SK-N-SH (cell line): Measurements from ENCODE around the gene C4orf33. TPM values are rescaled to one million over a fixed set of nuclear protein-coding genes. Genes with fewer than 3 reads are reported as not detected.

Experiments
- CTCF ChIA-PET: fragments of 300-600, 350-600 bp; formaldehyde crosslinking; extraction: SDS; loops from one replicate; lab custom pipeline; 2021; lab: Yijun Ruan, JAX
- POLR2A ChIA-PET: fragments of 350-600 bp; sonication (Branson Sonifier 250); formaldehyde crosslinking; extraction: SDS; loops from one replicate; lab custom pipeline; 2020; ENCODE audit warnings: antibody characterized with exemption, inconsistent platforms; lab: Yijun Ruan, JAX
- DNase-seq: peaks from one replicate; pipeline ENCODE4 v3.0.0; 2012
- H2AFZ ChIP-seq: fragments of 200-600 bp; sonication (generic); 2 replicates; pipeline ENCODE4 v1.8.1; 2016; ENCODE audit warnings: antibody characterized with exemption, mild to moderate bottlenecking, low read depth
- H3F3A ChIP-seq: fragments of 200-600 bp; sonication (generic); replicated peaks from 2 replicates; pipeline ENCODE3; 2016; ENCODE audit warnings: antibody characterized with exemption, mild to moderate bottlenecking; ENCODE audit not compliant: insufficient read depth
- H3K27ac ChIP-seq, 2 experiments: fragments of 200-500 bp in 1 of 2; fragments of 200-600 bp in 1 of 2; sonication (Bioruptor generic) in 1 of 2; sonication (generic), shearing (Covaris generic) in 1 of 2; 2 replicates each; pipeline versions ENCODE4 v1.5.1 to v1.6.1; 2014 to 2016; ENCODE audit warnings: low read depth in 2 of 2, inconsistent platforms in 1 of 2, low read length in 1 of 2, mild to moderate bottlenecking in 1 of 2, mixed read lengths in 1 of 2
- H3K27me3 ChIP-seq: fragments of 200-600 bp; sonication (generic), shearing (Covaris generic); 2 replicates; pipeline ENCODE4 v1.6.1; 2016; ENCODE audit warnings: mixed run types; ENCODE audit not compliant: insufficient read depth
- H3K36me3 ChIP-seq, 2 experiments: fragments of 200-500 bp in 1 of 2; fragments of 200-600 bp in 1 of 2; sonication (Bioruptor generic) in 1 of 2; sonication (generic) in 1 of 2; replicated peaks in 1 of 2; 2 replicates each; pipeline versions ENCODE3 to v1.5.1; 2014 to 2016; ENCODE audit warnings: low read length in 1 of 2, mild to moderate bottlenecking in 1 of 2; ENCODE audit not compliant: insufficient read depth in 2 of 2, control insufficient read depth in 1 of 2
- H3K4me1 ChIP-seq, 2 experiments: fragments of 200-500 bp in 1 of 2; fragments of 200-600 bp in 1 of 2; sonication (Bioruptor generic) in 1 of 2; sonication (generic), shearing (Covaris generic) in 1 of 2; 2 replicates each; pipeline versions ENCODE4 v1.5.1 to v1.6.1; 2014 to 2016; ENCODE audit warnings: low read depth in 1 of 2, low read length in 1 of 2, mixed run types in 1 of 2; ENCODE audit not compliant: insufficient read depth in 2 of 2, control insufficient read depth in 1 of 2
- H3K4me2 ChIP-seq: fragments of 200-600 bp; sonication (generic), shearing (Covaris generic); 2 replicates; pipeline ENCODE4 v1.6.1; 2017; ENCODE audit warnings: mixed run types
- H3K4me3 ChIP-seq, 2 experiments: fragments of 200-500 bp in 1 of 2; fragments of 200-600 bp in 1 of 2; sonication (Bioruptor generic) in 1 of 2; sonication (generic), shearing (Covaris generic) in 1 of 2; 2 replicates each; pipeline versions ENCODE4 v1.5.1 to v1.8.1; 2014 to 2016; ENCODE audit warnings: low read depth in 2 of 2, inconsistent platforms in 1 of 2, low read length in 1 of 2, mild to moderate bottlenecking in 1 of 2, mixed read lengths in 1 of 2, moderate library complexity in 1 of 2
- H3K79me2 ChIP-seq: fragments of 200-600 bp; sonication (generic); 2 replicates; pipeline ENCODE4 v1.8.1; 2017; ENCODE audit warnings: mild to moderate bottlenecking; ENCODE audit not compliant: insufficient read depth
- H3K9ac ChIP-seq: fragments of 200-600 bp; sonication (generic); 2 replicates; pipeline ENCODE4 v1.6.1; 2017; ENCODE audit warnings: mixed run types
- H3K9me2 ChIP-seq: fragments of 200-600 bp; sonication (generic); 2 replicates; pipeline ENCODE4 v1.6.1; 2017; ENCODE audit warnings: mixed run types
- H3K9me3 ChIP-seq: fragments of 200-600 bp; sonication (generic); 2 replicates; pipeline ENCODE4 v1.6.1; 2017; ENCODE audit warnings: mixed run types, mild to moderate bottlenecking, moderate library complexity
- H4K20me1 ChIP-seq: fragments of 200-600 bp; sonication (generic); 2 replicates; pipeline ENCODE4 v1.6.1; 2017; ENCODE audit warnings: mild to moderate bottlenecking, mixed run types; ENCODE audit not compliant: insufficient read depth
- EP300 ChIP-seq, 2 experiments: IDR thresholded peaks; 2 replicates each; pipeline versions ENCODE4 v1.4.0 to v1.6.1; 2012; ENCODE audit warnings: borderline replicate concordance in 1 of 2, low read depth in 1 of 2, low read length in 1 of 2
- EZH2phosphoT487 ChIP-seq: fragments of 200-600 bp; sonication (generic); IDR thresholded peaks from 2 replicates; pipeline ENCODE4 v1.6.1; 2017; ENCODE audit warnings: low read depth, mixed run types, mild to moderate bottlenecking, antibody characterized with exemption, moderate library complexity, borderline replicate concordance
- FOSL2 ChIP-seq: IDR thresholded peaks from 2 replicates; pipeline ENCODE4 v1.4.0; 2012; ENCODE audit warnings: low read depth, mild to moderate bottlenecking, moderate library complexity, borderline replicate concordance
- FOXJ3 ChIP-seq: sonication (generic); formaldehyde crosslinking; IDR thresholded peaks from 2 replicates; pipeline ENCODE4 v1.5.1; 2020; ENCODE audit warnings: mild to moderate bottlenecking, missing genetic modification reagents
- FOXM1 ChIP-seq: IDR thresholded peaks from 2 replicates; pipeline ENCODE4 v1.4.0; 2012; ENCODE audit warnings: low read depth, mild to moderate bottlenecking
- GABPA ChIP-seq: IDR thresholded peaks from 2 replicates; pipeline ENCODE4 v1.4.0; 2012; ENCODE audit warnings: low read depth, mild to moderate bottlenecking
- MAX ChIP-seq: IDR thresholded peaks from 2 replicates; pipeline ENCODE4 v1.4.0; 2012; ENCODE audit warnings: low read depth
- MEF2A ChIP-seq: IDR thresholded peaks from 2 replicates; pipeline ENCODE4 v1.4.0; 2012; ENCODE audit warnings: low read depth, borderline replicate concordance
- MXI1 ChIP-seq: IDR thresholded peaks from 2 replicates; pipeline ENCODE4 v1.6.1; 2012; ENCODE audit warnings: mild to moderate bottlenecking, low read depth, low read length, improper control_type of control experiment
- NRF1 ChIP-seq: IDR thresholded peaks from 2 replicates; pipeline ENCODE4 v1.6.1; 2012; ENCODE audit warnings: low read depth, mild to moderate bottlenecking, low read length
- PBX3 ChIP-seq: IDR thresholded peaks from 2 replicates; pipeline ENCODE4; 2012
- RAD21 ChIP-seq: IDR thresholded peaks from 2 replicates; pipeline ENCODE4 v1.6.1; 2012; ENCODE audit warnings: mild to moderate bottlenecking, low read length
- REST ChIP-seq: IDR thresholded peaks from 2 replicates; pipeline ENCODE4 v1.6.1; 2012; ENCODE audit warnings: mild to moderate bottlenecking, low read depth, low read length, moderate library complexity
- TAF1 ChIP-seq: IDR thresholded peaks from 2 replicates; pipeline ENCODE4 v1.6.1; 2012; ENCODE audit warnings: low read depth, mild to moderate bottlenecking, low read length, moderate library complexity, borderline replicate concordance
- USF1 ChIP-seq: IDR thresholded peaks from 2 replicates; pipeline ENCODE4 v1.4.0; 2012; ENCODE audit warnings: low read depth, borderline replicate concordance
- WGBS: methylation state at CpG from one replicate; pipeline ENCODE4 v1.1.6; 2017; ENCODE audit warnings: low lambda C conversion rate; 5-methylcytosine and 5-hydroxymethylcytosine counted together
- polyA plus RNA-seq, 3 experiments: library from polyadenylated mRNA; depleted of rRNA; stranded (reverse); fragments of >200 nt; gene quantifications; 2 replicates each; pipeline ENCODE4 v1.2.3, GENCODE V29; 2012

The C4orf33 gene
- polyA plus RNA-seq, 1 of the 3 experiments (the other 2 are of a cell fraction) = 3.3 TPM

- Histone ChIP-seq H3K36me3 (no peaks in the 10 kb centered on the region), H3K4me3 (no peak overlapping the region), H3K9me3 (no peaks in the 10 kb centered on the region; the same call in 1 of the 2 replicates), H3K4me1 (no peaks in the 10 kb centered on the region), H3F3A (no peaks in the 10 kb centered on the region), H3K4me2 (no peak overlapping the region), H3K79me2 (no peaks in the 10 kb centered on the region), H3K9me2 (no peaks in the 10 kb centered on the region), H2AFZ (no peak overlapping the region), H4K20me1 (no peaks in the 10 kb centered on the region), H3K27ac (no peak overlapping the region), H3K9ac (no peak overlapping the region), H3K27me3 (no peaks in the 10 kb centered on the region; the same call in 1 of the 2 replicates)
- ChIA-PET CTCF (no interaction called here), POLR2A (no interaction called here)
- TF ChIP-seq MXI1 (no peak), FOXJ3 (CRISPR knock-in tag) (no peak), MEF2A (no peak), REST (no peak), EZH2phosphoT487 (no peak), GABPA (no peak), FOSL2 (no peak), MAX (no peak), PBX3 (no peak), RAD21 (no peak), FOXM1 (no peak), EP300 (IDR thresholded peaks at IDR 0.05; ENCODE audit: borderline replicate concordance in 1 of 2, low read depth in 1 of 2, low read length in 1 of 2) (no peak), TAF1 (no peak), USF1 (no peak), NRF1 (no peak)
- DNase-seq = no peak
- 38% methylated on average over 2 of the region's 2 CpGs for WGBS
These were observed 33.2 kb downstream of the C4orf33 start for GRCh38 chr4:129129143-129129542.
